H1 (cell line): ENCODE results near the gene ALG3. TPM values are rescaled to one million over a fixed set of nuclear protein-coding genes. Genes with fewer than 3 reads are reported as not detected.

Experiments
- CTCF ChIA-PET: fragments of 300-600 bp; sonication (Branson Sonifier 250); formaldehyde crosslinking; loops from one replicate; lab custom pipeline; 2021; ENCODE audit not compliant: partially characterized antibody; lab: Charles Lee
- POLR2A ChIA-PET: fragments of 300-600 bp; sonication (Branson Sonifier 250); formaldehyde crosslinking; loops from one replicate; lab custom pipeline; 2021; ENCODE audit warnings: inconsistent platforms; ENCODE audit not compliant: partially characterized antibody; lab: Charles Lee
- DNase-seq, 2 experiments: peaks; one replicate each; pipeline versions ENCODE4 v3.0.0 to v3.0.0-alpha.2; 2010 to 2022; ENCODE audit warnings: low spot score in 2 of 2, low read depth in 1 of 2, mixed read lengths in 1 of 2
- FAIRE-seq: peaks from 2 replicates; lab custom pipeline; 2011; peaks lifted over from hg19 to GRCh38; lab: Jason Lieb, UNC
- H2AFZ ChIP-seq: 2 replicates; pipeline ENCODE4 v1.8.1; 2012; ENCODE audit warnings: low read length, inconsistent platforms
- H2AK5ac ChIP-seq: 2 replicates; pipeline ENCODE4 v1.6.1; 2013; ENCODE audit warnings: low read depth, low read length
- H2BK120ac ChIP-seq: replicated peaks from 2 replicates; pipeline ENCODE3; 2013; ENCODE audit warnings: low read depth, low read length, inconsistent platforms
- H2BK12ac ChIP-seq: 2 replicates; pipeline ENCODE4 v1.6.1; 2013; ENCODE audit warnings: low read depth, low read length
- H2BK15ac ChIP-seq: 2 replicates; pipeline ENCODE4 v1.6.1; 2013; ENCODE audit warnings: low read length
- H2BK20ac ChIP-seq: 2 replicates; pipeline ENCODE4 v1.6.1; 2013; ENCODE audit warnings: low read length
- H2BK5ac ChIP-seq: 2 replicates; pipeline ENCODE4 v1.6.1; 2013; ENCODE audit warnings: low read depth, low read length
- H3K14ac ChIP-seq: 2 replicates; pipeline ENCODE4 v1.6.1; 2013; ENCODE audit warnings: inconsistent platforms; ENCODE audit not compliant: insufficient read length
- H3K18ac ChIP-seq: 2 replicates; pipeline ENCODE4 v1.6.1; 2013; ENCODE audit warnings: low read length; ENCODE audit errors: extremely low read depth
- H3K23ac ChIP-seq: 2 replicates; pipeline ENCODE4 v1.6.1; 2013; ENCODE audit warnings: inconsistent platforms; ENCODE audit not compliant: insufficient read length
- H3K23me2 ChIP-seq: 2 replicates; pipeline ENCODE4 v1.6.1; 2013; ENCODE audit warnings: low read depth, low read length
- H3K27ac ChIP-seq: 2 replicates; pipeline ENCODE4 v1.6.1; 2011; ENCODE audit warnings: low read depth, low read length, inconsistent platforms
- H3K27me3 ChIP-seq, 4 experiments: replicated peaks in 1 of 4; 1 replicate in 1 of 4; 2 replicates in 3 of 4; pipeline versions ENCODE4 v1.6.1 to v1.8.1; 2011 to 2013; ENCODE audit warnings: low read length in 3 of 4, mild to moderate bottlenecking in 3 of 4, inconsistent platforms in 2 of 4, mixed read lengths in 2 of 4, moderate library complexity in 1 of 4; ENCODE audit not compliant: control insufficient read depth in 3 of 4, insufficient read depth in 3 of 4; ENCODE audit errors: extremely low read depth in 1 of 4
- H3K36me3 ChIP-seq, 4 experiments: 2 replicates each; pipeline versions ENCODE4 v1.6.1 to v1.8.1; 2011 to 2013; ENCODE audit warnings: mild to moderate bottlenecking in 4 of 4, low read length in 3 of 4, moderate library complexity in 2 of 4, control low read depth in 1 of 4, inconsistent platforms in 1 of 4; ENCODE audit not compliant: insufficient read depth in 4 of 4, control insufficient read depth in 2 of 4
- H3K4ac ChIP-seq: replicated peaks from 2 replicates; pipeline ENCODE3; 2013; ENCODE audit warnings: low read length, low read depth, mixed read lengths, inconsistent platforms; ENCODE audit not compliant: insufficient read length
- H3K4me1 ChIP-seq, 4 experiments: replicated peaks in 1 of 4; 1 replicate in 1 of 4; 2 replicates in 3 of 4; pipeline versions ENCODE4 v1.6.1 to v1.8.1; 2011 to 2013; ENCODE audit warnings: low read length in 3 of 4, inconsistent platforms in 2 of 4, mixed read lengths in 1 of 4; ENCODE audit not compliant: insufficient read depth in 4 of 4, control insufficient read depth in 3 of 4
- H3K4me2 ChIP-seq, 2 experiments: 2 replicates each; pipeline versions ENCODE4 v1.6.1 to v1.8.1; 2011 to 2013; ENCODE audit warnings: low read depth in 2 of 2, low read length in 2 of 2, control low read depth in 1 of 2, inconsistent platforms in 1 of 2, mild to moderate bottlenecking in 1 of 2; ENCODE audit not compliant: insufficient read depth in 1 of 2
- H3K4me3 ChIP-seq, 4 experiments: fragments of 200-600, 300-600 bp in 1 of 4; sonication (generic), shearing (Covaris generic), sonication (Bioruptor Twin) in 1 of 4; 2 replicates each; pipeline versions ENCODE4 v1.5.1 to v1.8.1; 2011 to 2016; ENCODE audit warnings: low read length in 4 of 4, low read depth in 3 of 4, control low read depth in 2 of 4, inconsistent platforms in 2 of 4, mild to moderate bottlenecking in 2 of 4, mixed read lengths in 1 of 4, moderate library complexity in 1 of 4; ENCODE audit not compliant: insufficient read depth in 2 of 4; ENCODE audit errors: extremely low read depth in 1 of 4
- H3K56ac ChIP-seq: replicated peaks from 2 replicates; pipeline ENCODE3; 2013; ENCODE audit warnings: low read depth, mild to moderate bottlenecking, mixed read lengths, low read length, inconsistent platforms; ENCODE audit not compliant: insufficient read length
- H3K79me1 ChIP-seq: 2 replicates; pipeline ENCODE4 v1.6.1; 2013; ENCODE audit warnings: low read depth, low read length, control low read depth
- H3K79me2 ChIP-seq, 2 experiments: 2 replicates each; pipeline versions ENCODE4 v1.6.1 to v1.8.1; 2012 to 2013; ENCODE audit warnings: low read length in 2 of 2, mild to moderate bottlenecking in 2 of 2, inconsistent platforms in 1 of 2; ENCODE audit not compliant: insufficient read depth in 2 of 2, control insufficient read depth in 1 of 2
- H3K9ac ChIP-seq, 4 experiments: replicated peaks in 1 of 4; 1 replicate in 1 of 4; 2 replicates in 3 of 4; pipeline versions ENCODE4 v1.6.1 to v1.8.1; 2011 to 2013; ENCODE audit warnings: low read depth in 3 of 4, low read length in 3 of 4, control low read depth in 2 of 4, mild to moderate bottlenecking in 2 of 4, moderate library complexity in 2 of 4, inconsistent platforms in 1 of 4; ENCODE audit errors: extremely low read depth in 1 of 4
- H3K9me3 ChIP-seq, 2 experiments: 2 replicates each; pipeline versions ENCODE4 v1.6.1 to v1.8.1; 2012 to 2013; ENCODE audit warnings: mild to moderate bottlenecking in 2 of 2, moderate library complexity in 2 of 2, control low read depth in 1 of 2, inconsistent platforms in 1 of 2, low read depth in 1 of 2, low read length in 1 of 2, mixed read lengths in 1 of 2; ENCODE audit not compliant: insufficient read depth in 2 of 2
- H4K20me1 ChIP-seq, 2 experiments: replicated peaks in 1 of 2; 2 replicates each; pipeline versions ENCODE3 to v1.8.1; 2011 to 2013; ENCODE audit warnings: inconsistent platforms in 2 of 2, low read length in 2 of 2, mild to moderate bottlenecking in 1 of 2; ENCODE audit not compliant: insufficient read depth in 2 of 2, control insufficient read depth in 1 of 2
- H4K5ac ChIP-seq: 2 replicates; pipeline ENCODE4 v1.6.1; 2013; ENCODE audit warnings: low read length, low read depth, mixed read lengths, inconsistent platforms; ENCODE audit not compliant: insufficient read length
- H4K8ac ChIP-seq: 2 replicates; pipeline ENCODE4 v1.8.0; 2013; ENCODE audit warnings: mild to moderate bottlenecking, moderate library complexity, low read length, inconsistent platforms; ENCODE audit not compliant: insufficient read depth; ENCODE audit errors: extremely low read depth
- H4K91ac ChIP-seq: replicated peaks from 2 replicates; pipeline ENCODE3; 2013; ENCODE audit warnings: low read length, mixed read lengths, inconsistent platforms; ENCODE audit not compliant: insufficient read length
- CHD1 ChIP-seq: IDR thresholded peaks from 2 replicates; pipeline ENCODE4 v1.6.1; 2012; ENCODE audit warnings: low read depth, low read length, improper control_type of control experiment
- NRF1 ChIP-seq: IDR thresholded peaks from 2 replicates; pipeline ENCODE4 v1.6.1; 2011; ENCODE audit warnings: mild to moderate bottlenecking, low read depth, low read length, improper control_type of control experiment
- SP1 ChIP-seq: IDR thresholded peaks from 2 replicates; pipeline ENCODE4 v1.6.1; 2011; ENCODE audit warnings: low read depth, low read length
- WGBS, 2 experiments: shearing (Covaris generic) in 1 of 2; methylation state at CpG; one replicate each; pipeline versions ENCODE4 v1.1.6 to v1.1.7; 2013 to 2015; ENCODE audit warnings: low lambda C conversion rate in 2 of 2, mixed read lengths in 2 of 2, inconsistent platforms in 1 of 2, low coverage in 1 of 2, missing lambda C conversion rate in 1 of 2; ENCODE audit not compliant: insufficient replicate concordance in 2 of 2, insufficient coverage in 1 of 2, insufficient read length in 1 of 2; ENCODE audit errors: extremely low coverage in 1 of 2, missing lambda C conversion rate in 1 of 2; 5-methylcytosine and 5-hydroxymethylcytosine counted together
- polyA plus RNA-seq, 7 experiments: library from polyadenylated mRNA; depleted of rRNA in 3 of 7; stranded (reverse) in 5 of 7; unstranded in 2 of 7; fragments of >200 nt in 5 of 7; fragments of 200-250 nt in 2 of 7; gene quantifications; 1 replicate in 5 of 7; 2 replicates in 1 of 7; 4 replicates in 1 of 7; pipeline versions ENCODE4 v1.2.1 to v1.2.3, GENCODE V29; 2011 to 2013; ENCODE audit warnings: missing spikeins in 2 of 7, mixed read lengths in 2 of 7
- total RNA-seq: library from RNA; stranded (reverse); fragmentation: NEBNext Ultra II Directional; extraction: Animal tissue kit (Norgen Biotek cat#: 25700); gene quantifications from 2 replicates; pipeline ENCODE4 v1.2.1, GENCODE V29; 2021

The ALG3 gene
- total and polyA plus RNA-seq, 2 of the 8 experiments (the other 6 are each of a cell fraction or from before 2014, with no cell fraction given), result 54.6 to 148 TPM

- CTCF ChIA-PET, result interaction anchor here (0.6 to 14.0 kb wide), 9 partner anchors 11 to 190 kb away, joined by 3 to 136 read pairs (median 3); partner anchors contain the start of gene VWA5B2
- H3K9me3 ChIP-seq, result no peaks in the 10 kb centered on the region
- TF ChIP-seq SP1, result no peak
- TF ChIP-seq CHD1, result no peak
- TF ChIP-seq NRF1, result no peak
- H2BK5ac ChIP-seq, result no peak overlapping the region
- peaks cover 17% of the 10 kb centered on the region for H3K23me2 ChIP-seq
- DNase-seq (no peak), FAIRE-seq (no peak)
- no peak overlapping the region for H3K27ac ChIP-seq
- no peaks in the 10 kb centered on the region for H3K79me2 ChIP-seq
- H2BK15ac ChIP-seq, result no peak overlapping the region
- H3K4me3 ChIP-seq, result no peak overlapping the region
- no peak overlapping the region for H2BK12ac ChIP-seq
- H3K79me1 ChIP-seq, result no peaks in the 10 kb centered on the region
- peaks cover 2 to 37% (median 27%) of the 10 kb centered on the region in 4 experiments for H3K27me3 ChIP-seq
- 93% methylated on average over 23 of the region's 23 CpGs; no CpG with 5 or more reads in 1 of the 2 experiments for WGBS, 2 experiments
- H3K14ac ChIP-seq, result no peak overlapping the region
- H2AK5ac ChIP-seq, result no peak overlapping the region
- POLR2A ChIA-PET, result interaction anchor here (2.5 kb wide), 1 partner anchor 17 kb away, joined by 12 read pairs; no protein-coding TSS in a partner anchor
- H3K56ac ChIP-seq, result no peak overlapping the region
- H3K23ac ChIP-seq, result no peak overlapping the region
- no peak overlapping the region for H3K18ac ChIP-seq
- H3K4me1 ChIP-seq, result peaks cover 0 to 10% (median 4%) of the 10 kb centered on the region in 4 experiments; a peak in 4 of 7 replicates
- H3K36me3 ChIP-seq, result no peaks in the 10 kb centered on the region
- H3K9ac ChIP-seq, result no peak overlapping the region
- H4K20me1 ChIP-seq, result peaks cover 16 to 19% of the 10 kb centered on the region in 2 experiments
- H4K8ac ChIP-seq, result no peak overlapping the region; the same call in 1 of the 2 replicates
- no peak overlapping the region for H3K4me2 ChIP-seq
- no peak overlapping the region for H2BK120ac ChIP-seq
- H2BK20ac ChIP-seq, result no peak overlapping the region
- H4K5ac ChIP-seq, result no peak overlapping the region
- no peak overlapping the region for H3K4ac ChIP-seq
- H4K91ac ChIP-seq, result no peak overlapping the region
- no peak overlapping the region for H2AFZ ChIP-seq
Observed at GRCh38 chr3:184257083-184257915, 8.5 kb upstream of the ALG3 start.
